Astrocyte (in vitro differentiated cells and primary cell): ENCODE results near the gene CLTC. TPM values are rescaled to one million over a fixed set of nuclear protein-coding genes. Genes with fewer than 3 reads are reported as not detected.

Source experiments
- DNase-seq: peaks from one replicate; pipeline ENCODE4 v3.0.0-alpha.2; 2010; ENCODE audit warnings: low read depth
- FAIRE-seq: peaks from 2 replicates; lab custom pipeline; 2011; peaks lifted over from hg19 to GRCh38; lab: Jason Lieb, UNC
- H2AFZ ChIP-seq: 2 replicates; pipeline ENCODE4 v1.6.0; 2012; ENCODE audit warnings: low read depth, low read length, inconsistent platforms
- H3K27ac ChIP-seq: 2 replicates; pipeline ENCODE4 v1.5.1; 2011; ENCODE audit warnings: low read depth, low read length, inconsistent platforms
- H3K27me3 ChIP-seq: 2 replicates; pipeline ENCODE4 v1.6.0; 2011; ENCODE audit warnings: low read length, inconsistent platforms; ENCODE audit not compliant: insufficient read depth
- H3K36me3 ChIP-seq: 2 replicates; pipeline ENCODE4 v1.5.1; 2011; ENCODE audit warnings: low read length, inconsistent platforms; ENCODE audit not compliant: insufficient read depth
- H3K4me1 ChIP-seq: 2 replicates; pipeline ENCODE4 v1.5.1; 2011; ENCODE audit warnings: low read length, inconsistent platforms; ENCODE audit not compliant: insufficient read depth
- H3K4me2 ChIP-seq: 2 replicates; pipeline ENCODE4 v1.6.0; 2012; ENCODE audit warnings: low read length, inconsistent platforms
- H3K4me3 ChIP-seq: 2 replicates; pipeline ENCODE4 v1.5.1; 2011; ENCODE audit warnings: low read depth, mild to moderate bottlenecking, low read length, inconsistent platforms; ENCODE audit not compliant: insufficient read depth
- H3K79me2 ChIP-seq: 2 replicates; pipeline ENCODE4 v1.6.0; 2012; ENCODE audit warnings: mild to moderate bottlenecking, low read length, inconsistent platforms; ENCODE audit not compliant: insufficient read depth
- H3K9ac ChIP-seq: 2 replicates; pipeline ENCODE4 v1.6.0; 2012; ENCODE audit warnings: mild to moderate bottlenecking, low read length, inconsistent platforms
- H3K9me3 ChIP-seq: 2 replicates; pipeline ENCODE4 v1.5.1; 2012; ENCODE audit warnings: low read depth, mild to moderate bottlenecking, low read length, inconsistent platforms; ENCODE audit not compliant: insufficient read depth
- H4K20me1 ChIP-seq: 2 replicates; pipeline ENCODE4 v1.6.0; 2012; ENCODE audit warnings: low read length, inconsistent platforms; ENCODE audit not compliant: insufficient read depth
- H3K27ac Mint-ChIP-seq: one replicate; pipeline ENCODE4 v1.8.0; 2021; ENCODE audit warnings: mild to moderate bottlenecking, mixed read lengths; ENCODE audit not compliant: unreplicated experiment
- H3K27me3 Mint-ChIP-seq: one replicate; pipeline ENCODE4 v1.8.0; 2021; ENCODE audit warnings: low read depth, mixed read lengths; ENCODE audit not compliant: unreplicated experiment
- H3K36me3 Mint-ChIP-seq: one replicate; pipeline ENCODE4 v1.8.0; 2021; ENCODE audit warnings: low read depth, mixed read lengths; ENCODE audit not compliant: unreplicated experiment
- H3K4me1 Mint-ChIP-seq: one replicate; pipeline ENCODE4 v1.8.0; 2021; ENCODE audit warnings: low read depth, mixed read lengths; ENCODE audit not compliant: unreplicated experiment
- H3K4me3 Mint-ChIP-seq: one replicate; pipeline ENCODE4 v1.8.0; 2021; ENCODE audit warnings: mild to moderate bottlenecking, moderate library complexity, mixed read lengths; ENCODE audit not compliant: unreplicated experiment
- H3K9me3 Mint-ChIP-seq: one replicate; pipeline ENCODE4 v1.8.0; 2021; ENCODE audit warnings: mild to moderate bottlenecking, mixed read lengths; ENCODE audit not compliant: unreplicated experiment
- EZH2 ChIP-seq: IDR thresholded peaks from 2 replicates; pipeline ENCODE4 v1.6.1; 2012; ENCODE audit warnings: mild to moderate bottlenecking, low read length, inconsistent platforms; ENCODE audit not compliant: insufficient read depth
- total RNA-seq: library from RNA; stranded (reverse); gene quantifications from 2 replicates; pipeline ENCODE4 v1.2.1, GENCODE V29; 2021
- TF ChIP-seq, protein P1 (sequence below): IDR thresholded peaks from 2 replicates; pipeline ENCODE4 v1.5.1; 2011; ENCODE audit warnings: low read depth, mild to moderate bottlenecking, inconsistent platforms, low read length, moderate library complexity; ENCODE audit not compliant: insufficient read depth

CLTC gene
- total RNA-seq, 1 donor from 2014 or later: 391 TPM

DNA sequence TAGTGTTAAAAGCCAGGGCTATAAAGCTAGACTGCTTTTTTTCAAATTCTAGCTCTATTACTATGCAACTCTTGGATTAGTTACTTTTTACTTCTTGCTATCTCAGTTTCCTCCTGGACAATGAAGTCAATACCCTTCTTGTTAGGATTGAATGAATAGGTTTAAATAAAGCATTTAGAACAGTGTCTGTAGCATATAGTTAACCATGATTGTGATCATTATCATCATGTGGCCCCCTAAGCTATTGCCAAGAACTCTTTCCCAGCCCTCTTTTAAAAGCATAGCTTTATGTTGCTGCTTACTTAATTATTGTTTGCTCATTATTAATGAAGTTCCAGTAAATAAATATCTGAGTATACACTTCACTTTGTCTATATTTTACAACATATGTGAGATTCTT, 92.2 kb downstream of the CLTC start:
- no peaks in the 10 kb centered on the region for H3K4me1 ChIP-seq
- peaks cover 18% of the 10 kb centered on the region for H3K4me1 Mint-ChIP-seq
- no peaks in the 10 kb centered on the region for H3K27me3 ChIP-seq
- no peak for FAIRE-seq
- TF ChIP-seq EZH2: no peak
- TF ChIP-seq, protein P1, sequence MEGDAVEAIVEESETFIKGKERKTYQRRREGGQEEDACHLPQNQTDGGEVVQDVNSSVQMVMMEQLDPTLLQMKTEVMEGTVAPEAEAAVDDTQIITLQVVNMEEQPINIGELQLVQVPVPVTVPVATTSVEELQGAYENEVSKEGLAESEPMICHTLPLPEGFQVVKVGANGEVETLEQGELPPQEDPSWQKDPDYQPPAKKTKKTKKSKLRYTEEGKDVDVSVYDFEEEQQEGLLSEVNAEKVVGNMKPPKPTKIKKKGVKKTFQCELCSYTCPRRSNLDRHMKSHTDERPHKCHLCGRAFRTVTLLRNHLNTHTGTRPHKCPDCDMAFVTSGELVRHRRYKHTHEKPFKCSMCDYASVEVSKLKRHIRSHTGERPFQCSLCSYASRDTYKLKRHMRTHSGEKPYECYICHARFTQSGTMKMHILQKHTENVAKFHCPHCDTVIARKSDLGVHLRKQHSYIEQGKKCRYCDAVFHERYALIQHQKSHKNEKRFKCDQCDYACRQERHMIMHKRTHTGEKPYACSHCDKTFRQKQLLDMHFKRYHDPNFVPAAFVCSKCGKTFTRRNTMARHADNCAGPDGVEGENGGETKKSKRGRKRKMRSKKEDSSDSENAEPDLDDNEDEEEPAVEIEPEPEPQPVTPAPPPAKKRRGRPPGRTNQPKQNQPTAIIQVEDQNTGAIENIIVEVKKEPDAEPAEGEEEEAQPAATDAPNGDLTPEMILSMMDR: no peak
- no peak overlapping the region for H2AFZ ChIP-seq
- H3K9ac ChIP-seq: no peak overlapping the region
- no peak overlapping the region for H3K4me3 ChIP-seq
- H3K4me2 ChIP-seq: no peak overlapping the region
- no peak overlapping the region for H3K27ac ChIP-seq
- H3K79me2 ChIP-seq: peaks cover 97% of the 10 kb centered on the region
- peaks cover 2% of the 10 kb centered on the region for H3K9me3 Mint-ChIP-seq
- H4K20me1 ChIP-seq: peaks cover 77% of the 10 kb centered on the region
- H3K9me3 ChIP-seq: no peaks in the 10 kb centered on the region
- no peaks in the 10 kb centered on the region for H3K36me3 ChIP-seq
- H3K27me3 Mint-ChIP-seq: no peaks in the 10 kb centered on the region
- no peak overlapping the region for H3K27ac Mint-ChIP-seq
- H3K36me3 Mint-ChIP-seq: no peaks in the 10 kb centered on the region
- DNase-seq: no peak
- no peak overlapping the region for H3K4me3 Mint-ChIP-seq

DNA sequence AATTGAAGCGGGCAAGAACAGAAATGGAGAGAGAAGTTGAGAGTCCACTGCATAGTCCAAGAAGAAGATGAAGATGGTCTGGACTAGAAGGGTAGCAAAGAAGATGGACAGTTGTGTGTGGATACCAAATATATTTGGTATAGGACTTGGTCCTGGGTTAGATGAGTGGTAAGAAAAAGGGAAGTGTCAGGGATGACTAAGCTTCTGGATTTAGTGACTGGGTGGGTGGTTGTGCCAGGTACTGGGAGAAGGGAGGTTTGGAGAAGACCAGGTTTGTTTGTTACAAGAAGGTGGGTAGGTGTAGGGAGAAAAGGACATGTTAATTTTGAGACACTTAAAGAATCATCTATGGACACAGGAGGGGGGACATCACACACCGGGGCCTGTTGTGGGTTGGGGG, 93.2 kb downstream of the CLTC start:
- Histone ChIP-seq H3K36me3 (no peaks in the 10 kb centered on the region), H3K27ac (no peak overlapping the region), H3K9ac (no peak overlapping the region), H3K4me1 (no peaks in the 10 kb centered on the region), H3K4me3 (no peak overlapping the region), H3K27me3 (no peaks in the 10 kb centered on the region), H3K4me2 (no peak overlapping the region), H2AFZ (no peak overlapping the region), H3K79me2 (peaks cover 99% of the 10 kb centered on the region), H4K20me1 (peaks cover 83% of the 10 kb centered on the region), H3K9me3 (no peaks in the 10 kb centered on the region)
- DNase-seq (no peak), FAIRE-seq (no peak)
- peaks cover 2% of the 10 kb centered on the region for H3K9me3 Mint-ChIP-seq
- H3K27me3 Mint-ChIP-seq: no peaks in the 10 kb centered on the region
- no peak overlapping the region for H3K4me3 Mint-ChIP-seq
- no peaks in the 10 kb centered on the region for H3K36me3 Mint-ChIP-seq
- peaks cover 18% of the 10 kb centered on the region for H3K4me1 Mint-ChIP-seq
- no peak for TF ChIP-seq EZH2
- TF ChIP-seq, protein P1: no peak
- H3K27ac Mint-ChIP-seq: no peak overlapping the region

DNA sequence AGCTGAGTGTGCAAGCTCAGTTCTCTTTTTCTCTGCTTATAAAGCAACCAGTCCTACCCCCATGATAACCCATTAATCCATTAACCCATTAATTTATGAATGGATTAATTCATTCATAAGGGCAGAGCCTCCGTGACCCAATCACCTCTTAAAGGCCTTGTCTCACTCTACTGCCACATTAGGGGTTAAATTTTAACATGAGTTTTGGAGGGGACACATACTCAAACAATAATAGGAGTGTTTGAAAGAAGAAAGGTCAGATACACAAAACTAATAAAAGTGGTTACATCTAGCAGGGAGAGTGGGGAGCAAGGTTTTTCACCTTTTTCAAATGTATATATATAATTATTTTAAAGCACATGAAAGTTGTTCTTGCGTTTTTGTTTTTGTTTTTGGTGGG, 94.6 kb downstream of the CLTC start:
- H3K27me3 Mint-ChIP-seq: no peaks in the 10 kb centered on the region
- DNase-seq: no peak
- no peak for FAIRE-seq
- H3K9me3 Mint-ChIP-seq: no peaks in the 10 kb centered on the region
- no peak overlapping the region for H3K9ac ChIP-seq
- H3K9me3 ChIP-seq: no peaks in the 10 kb centered on the region
- no peak overlapping the region for H3K4me3 ChIP-seq
- no peak overlapping the region for H3K27ac Mint-ChIP-seq
- no peak overlapping the region for H3K27ac ChIP-seq
- H4K20me1 ChIP-seq: peaks cover 81% of the 10 kb centered on the region
- H3K4me1 Mint-ChIP-seq: peaks cover 20% of the 10 kb centered on the region
- no peak overlapping the region for H3K4me2 ChIP-seq
- H3K4me3 Mint-ChIP-seq: no peak overlapping the region
- H3K36me3 Mint-ChIP-seq: peaks cover 2% of the 10 kb centered on the region
- H3K36me3 ChIP-seq: no peaks in the 10 kb centered on the region
- H2AFZ ChIP-seq: no peak overlapping the region
- H3K79me2 ChIP-seq: peaks cover 97% of the 10 kb centered on the region
- no peak for TF ChIP-seq EZH2
- TF ChIP-seq, protein P1: no peak
- H3K27me3 ChIP-seq: no peaks in the 10 kb centered on the region
- H3K4me1 ChIP-seq: no peaks in the 10 kb centered on the region
